ENCODE results near the gene KRTAP3-3. TPM values are rescaled to one million over a fixed set of nuclear protein-coding genes. Genes with fewer than 3 reads are reported as not detected.
A peak's percentile ranks its signal among the peaks of the same experiment; 100 is the strongest.

KRTAP3-3 gene
- total and polyA plus RNA-seq, 2 donors (not counting 1 experiment from before 2014, with no cell fraction given): not detected

- Histone ChIP-seq H3K9ac (ENCODE audit: insufficient read depth, low read length) (no peak overlapping the region), H3K9me3 (ENCODE audit: control insufficient read depth, insufficient read depth, low read depth, low read length) (no peaks in the 10 kb centered on the region), H3K27ac (ENCODE audit: insufficient read depth, low read length) (peak overlapping the region; percentile 31), H3K4me3 (replicated peaks in 1 of 4; ENCODE audit: control extremely low read depth in 1 of 4, insufficient read depth in 1 of 4, low read depth in 3 of 4, low read length in 4 of 4) (no peak overlapping the region), H3K36me3 (ENCODE audit: control insufficient read depth, insufficient read depth, low read length) (no peaks in the 10 kb centered on the region), H2AFZ (ENCODE audit: low read length) (no peak overlapping the region), H3K4me2 (ENCODE audit: extremely low read depth, insufficient read depth, low read length) (peak overlapping the region; percentile 18), H3K27me3 (ENCODE audit: control insufficient read depth, insufficient read depth, low read length) (no peaks in the 10 kb centered on the region), H3K79me2 (ENCODE audit: control insufficient read depth, insufficient read depth, low read length) (no peaks in the 10 kb centered on the region), H3K4me1 (ENCODE audit: control insufficient read depth, extremely low read depth, insufficient read depth, low read length) (peaks cover 27% of the 10 kb centered on the region), H4K20me1 (ENCODE audit: control insufficient read depth, extremely low read depth, insufficient read depth, low read length) (no peaks in the 10 kb centered on the region)
- TF ChIP-seq CTCF (conservative IDR thresholded peaks at IDR 0.05 in 1 of 2, IDR thresholded peaks at IDR 0.05 in 1 of 2; ENCODE audit: low read depth in 1 of 2, low read length in 2 of 2) (no peak), EZH2 (IDR thresholded peaks at IDR 0.05; ENCODE audit: low read length, missing control alignments) (no peak)
- DNase-seq (ENCODE audit: low read depth in 2 of 2): peak; percentile 67 to 100
Observed at GRCh38 chr17:40956401-40957254, 37.3 kb downstream of the KRTAP3-3 start.

GRCh38 chr17:40953881-40954280, 40.1 kb downstream of the KRTAP3-3 start:
- no peak for TF ChIP-seq EZH2 (IDR thresholded peaks at IDR 0.05; ENCODE audit: low read length, missing control alignments)
- no peak for TF ChIP-seq CTCF (conservative IDR thresholded peaks at IDR 0.05 in 1 of 2, IDR thresholded peaks at IDR 0.05 in 1 of 2; ENCODE audit: low read depth in 1 of 2, low read length in 2 of 2)
- H4K20me1 ChIP-seq (ENCODE audit: control insufficient read depth, extremely low read depth, insufficient read depth, low read length): no peaks in the 10 kb centered on the region
- no peak overlapping the region for H3K9ac ChIP-seq (ENCODE audit: insufficient read depth, low read length)
- H3K27ac ChIP-seq (ENCODE audit: insufficient read depth, low read length): peak overlapping the region; percentile 70
- no peaks in the 10 kb centered on the region for H3K79me2 ChIP-seq (ENCODE audit: control insufficient read depth, insufficient read depth, low read length)
- DNase-seq (ENCODE audit: low read depth in 2 of 2): peak; percentile 12 to 96
- no peaks in the 10 kb centered on the region for H3K9me3 ChIP-seq (ENCODE audit: control insufficient read depth, insufficient read depth, low read depth, low read length)
- no peak overlapping the region for H3K4me3 ChIP-seq (replicated peaks in 1 of 4; ENCODE audit: control extremely low read depth in 1 of 4, insufficient read depth in 1 of 4, low read depth in 3 of 4, low read length in 4 of 4)
- peaks cover 22% of the 10 kb centered on the region for H3K4me1 ChIP-seq (ENCODE audit: control insufficient read depth, extremely low read depth, insufficient read depth, low read length)
- no peak overlapping the region for H2AFZ ChIP-seq (ENCODE audit: low read length)
- no peaks in the 10 kb centered on the region for H3K27me3 ChIP-seq (ENCODE audit: control insufficient read depth, insufficient read depth, low read length)
- H3K4me2 ChIP-seq (ENCODE audit: extremely low read depth, insufficient read depth, low read length): peak overlapping the region; percentile 13
- no peaks in the 10 kb centered on the region for H3K36me3 ChIP-seq (ENCODE audit: control insufficient read depth, insufficient read depth, low read length)

GRCh38 chr17:40952661-40953060, 41.3 kb downstream of the KRTAP3-3 start:
- Histone ChIP-seq H3K4me2 (ENCODE audit: extremely low read depth, insufficient read depth, low read length) (no peak overlapping the region), H3K27me3 (ENCODE audit: control insufficient read depth, insufficient read depth, low read length) (no peaks in the 10 kb centered on the region), H3K36me3 (ENCODE audit: control insufficient read depth, insufficient read depth, low read length) (no peaks in the 10 kb centered on the region), H3K9me3 (ENCODE audit: control insufficient read depth, insufficient read depth, low read depth, low read length) (no peaks in the 10 kb centered on the region), H4K20me1 (ENCODE audit: control insufficient read depth, extremely low read depth, insufficient read depth, low read length) (no peaks in the 10 kb centered on the region), H3K4me1 (ENCODE audit: control insufficient read depth, extremely low read depth, insufficient read depth, low read length) (peaks cover 22% of the 10 kb centered on the region), H3K27ac (ENCODE audit: insufficient read depth, low read length) (peak overlapping the region; percentile 70), H3K4me3 (replicated peaks in 1 of 4; ENCODE audit: control extremely low read depth in 1 of 4, insufficient read depth in 1 of 4, low read depth in 3 of 4, low read length in 4 of 4) (no peak overlapping the region), H3K9ac (ENCODE audit: insufficient read depth, low read length) (no peak overlapping the region), H2AFZ (ENCODE audit: low read length) (no peak overlapping the region), H3K79me2 (ENCODE audit: control insufficient read depth, insufficient read depth, low read length) (no peaks in the 10 kb centered on the region)
- TF ChIP-seq EZH2 (IDR thresholded peaks at IDR 0.05; ENCODE audit: low read length, missing control alignments) (no peak), CTCF (conservative IDR thresholded peaks at IDR 0.05 in 1 of 2, IDR thresholded peaks at IDR 0.05 in 1 of 2; ENCODE audit: low read depth in 1 of 2, low read length in 2 of 2) (no peak)
- DNase-seq (ENCODE audit: low read depth in 2 of 2): peak; percentile 40 to 97

All from fibroblast of lung (primary cell).